Transverse colon (tissue), 4 donors: ENCODE data around the gene DNAH11. TPM values are rescaled to one million over a fixed set of nuclear protein-coding genes. Genes with fewer than 3 reads are reported as not detected.
"Not testable (repeated sequence)": the region's sequence is repeated elsewhere in the genome, so short reads cannot be mapped to it uniquely, and the experiment has no call there.

Source experiments
- DNase-seq: peaks from one replicate; pipeline ENCODE4 v3.0.0-alpha.2; 2019
- H3K27ac ChIP-seq, 4 donors: fragments of 200-600 bp; sonication (generic); 2 replicates each; pipeline ENCODE4 v1.5.1; 2016 to 2018; ENCODE audit warnings: inconsistent platforms in 4 of 4
- H3K27me3 ChIP-seq: fragments of 200-600 bp; sonication (generic); 2 replicates; pipeline ENCODE4 v1.5.1; 2017; ENCODE audit warnings: inconsistent platforms
- H3K36me3 ChIP-seq, 4 donors: fragments of 200-600 bp; sonication (generic); 2 replicates each; pipeline ENCODE4 v1.5.1; 2017 to 2019; ENCODE audit warnings: inconsistent platforms in 4 of 4
- H3K4me1 ChIP-seq, 4 donors: fragments of 200-600 bp; sonication (generic); 2 replicates each; pipeline ENCODE4 v1.5.1; 2017 to 2020; ENCODE audit warnings: inconsistent platforms in 4 of 4
- H3K4me3 ChIP-seq, 4 donors: fragments of 200-600 bp; sonication (generic); 1 replicate in 1 of 4; 2 replicates in 3 of 4; pipeline versions ENCODE4 v1.5.1 to v1.6.1; 2017 to 2019; ENCODE audit warnings: inconsistent platforms in 4 of 4
- H3K9me3 ChIP-seq, 2 donors: fragments of 200-600 bp; sonication (generic); 2 replicates each; pipeline ENCODE4 v1.5.1; 2017 to 2019; ENCODE audit warnings: inconsistent platforms in 2 of 2
- EP300 ChIP-seq: sonication (generic); formaldehyde crosslinking; IDR thresholded peaks from one replicate; pipeline ENCODE4 v1.6.1; 2017; ENCODE audit warnings: antibody characterized with exemption, low read depth
- POLR2A ChIP-seq: fragments of 450-650 bp; IDR thresholded peaks from one replicate; pipeline ENCODE4 v1.6.1; 2016; ENCODE audit warnings: antibody characterized with exemption, mild to moderate bottlenecking, moderate library complexity
- POLR2AphosphoS5 ChIP-seq, 3 donors: sonication (generic); formaldehyde crosslinking; IDR thresholded peaks; one replicate each; pipeline ENCODE4 v1.6.1; 2016; ENCODE audit warnings: antibody characterized with exemption in 3 of 3
- WGBS, 2 donors: methylation state at CpG; one replicate each; pipeline ENCODE4 v1.1.5; 2018; ENCODE audit warnings: low coverage in 1 of 2; 5-methylcytosine and 5-hydroxymethylcytosine counted together
- in situ Hi-C, 4 donors: fragments of 200-750 bp; cut with MboI; loops; one replicate each; pipeline versions ENCODE4 v1.15.0 to v1.15.1; 2017; ENCODE audit warnings: low sequenced_read_pairs in 3 of 4, low pct_ligation_motif_present in 1 of 4, low pct_unique_long_range_greater_than_20kb in 1 of 4
- intact Hi-C: fragments of 100-400 bp; cut with DNase I; formaldehyde crosslinking; loops from one replicate; pipeline ENCODE4 v1.15.1; 2023; ENCODE audit warnings: low total_unique reads
- total RNA-seq, 4 donors: library from RNA; depleted of rRNA; stranded (reverse); fragments of >200 nt; gene quantifications; one replicate each; pipeline ENCODE4 v1.1.0, GENCODE V29; 2016
- TF ChIP-seq, protein P1 (sequence below), 5 experiments: fragments of 200-600 bp in 3 of 5; fragments of 450-650 bp in 2 of 5; sonication (generic) in 3 of 5; IDR thresholded peaks; 1 replicate in 2 of 5; 2 replicates in 3 of 5; pipeline ENCODE4 v1.5.1; 2016 to 2017; ENCODE audit warnings: antibody characterized with exemption in 5 of 5, inconsistent platforms in 3 of 5, mild to moderate bottlenecking in 2 of 5, moderate library complexity in 1 of 5

Gene DNAH11
- total RNA-seq, 4 donors from 2014 or later: under 0.01 to 0.16 TPM; not detected in 2

DNA sequence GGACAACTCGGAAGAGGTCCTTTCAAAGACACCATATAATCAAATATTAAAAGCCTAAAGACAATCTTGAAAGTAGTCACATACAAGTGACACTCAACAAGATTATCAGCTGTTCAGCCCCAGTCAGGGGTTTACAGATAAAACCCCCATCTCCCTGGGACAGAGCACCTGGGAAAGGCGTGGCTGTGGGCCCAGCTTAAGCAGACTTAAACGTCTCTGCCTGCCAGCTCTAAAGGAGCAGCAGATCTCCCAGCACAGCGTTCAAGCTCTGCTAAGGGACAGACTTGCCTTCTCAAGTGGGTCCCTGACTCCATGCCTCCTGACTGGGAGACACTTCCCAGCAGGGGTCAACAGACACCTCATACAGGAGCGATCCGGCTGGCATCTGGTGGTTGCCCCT is 384.9 kb downstream of the DNAH11 start:
- Histone ChIP-seq H3K36me3 (no peaks in the 10 kb centered on the region), H3K27ac (no peak overlapping the region), H3K4me1 (no peaks in the 10 kb centered on the region), H3K4me3 (no peak overlapping the region), H3K9me3 (no peaks in the 10 kb centered on the region), H3K27me3 (no peaks in the 10 kb centered on the region)
- WGBS, 2 donors: 90 to 100% methylated on average over 1 to 6 of the region's 6 CpGs
- TF ChIP-seq EP300 (no peak), POLR2A (no peak), POLR2AphosphoS5 (IDR thresholded peaks at IDR 0.05) (no peak)
- TF ChIP-seq, protein P1, sequence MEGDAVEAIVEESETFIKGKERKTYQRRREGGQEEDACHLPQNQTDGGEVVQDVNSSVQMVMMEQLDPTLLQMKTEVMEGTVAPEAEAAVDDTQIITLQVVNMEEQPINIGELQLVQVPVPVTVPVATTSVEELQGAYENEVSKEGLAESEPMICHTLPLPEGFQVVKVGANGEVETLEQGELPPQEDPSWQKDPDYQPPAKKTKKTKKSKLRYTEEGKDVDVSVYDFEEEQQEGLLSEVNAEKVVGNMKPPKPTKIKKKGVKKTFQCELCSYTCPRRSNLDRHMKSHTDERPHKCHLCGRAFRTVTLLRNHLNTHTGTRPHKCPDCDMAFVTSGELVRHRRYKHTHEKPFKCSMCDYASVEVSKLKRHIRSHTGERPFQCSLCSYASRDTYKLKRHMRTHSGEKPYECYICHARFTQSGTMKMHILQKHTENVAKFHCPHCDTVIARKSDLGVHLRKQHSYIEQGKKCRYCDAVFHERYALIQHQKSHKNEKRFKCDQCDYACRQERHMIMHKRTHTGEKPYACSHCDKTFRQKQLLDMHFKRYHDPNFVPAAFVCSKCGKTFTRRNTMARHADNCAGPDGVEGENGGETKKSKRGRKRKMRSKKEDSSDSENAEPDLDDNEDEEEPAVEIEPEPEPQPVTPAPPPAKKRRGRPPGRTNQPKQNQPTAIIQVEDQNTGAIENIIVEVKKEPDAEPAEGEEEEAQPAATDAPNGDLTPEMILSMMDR (IDR thresholded peaks at IDR 0.05): no peak
- no peak for DNase-seq
- intact Hi-C loops (no loop called here), in situ Hi-C loops (no loop called here)

- H3K4me1 ChIP-seq, intact Hi-C loops, H3K27ac ChIP-seq, DNase-seq, H3K4me3 ChIP-seq, in situ Hi-C loops, H3K9me3 ChIP-seq, H3K36me3 ChIP-seq, H3K27me3 ChIP-seq: not testable (repeated sequence)
- 65 to 80% methylated on average over 3 of the region's 3 CpGs for WGBS, 2 donors
Measured at GRCh38 chr7:21933293-21933692, 390.5 kb downstream of the DNAH11 start.

DNA sequence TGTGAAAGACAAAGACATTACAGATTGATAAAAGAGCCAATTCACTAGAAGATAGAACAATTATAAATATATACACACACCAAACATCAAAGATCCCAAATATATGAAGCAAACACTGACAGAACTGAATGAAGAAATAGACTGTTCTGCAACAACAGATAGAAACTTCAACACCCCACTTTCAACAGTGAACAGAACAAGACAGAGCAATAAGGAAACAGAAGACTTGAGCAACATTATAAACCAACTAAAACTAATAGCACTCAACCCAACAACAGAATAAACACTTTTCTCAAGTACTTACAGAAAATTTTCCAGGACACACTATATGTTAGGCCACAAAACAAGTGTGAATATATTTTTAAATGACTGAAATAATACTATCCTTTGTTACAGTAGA is 392.0 kb downstream of the DNAH11 start:
- intact Hi-C loops (no loop called here), in situ Hi-C loops (no loop called here)
- Histone ChIP-seq H3K4me1 (peaks cover 0 to 7% (median 2%) of the 10 kb centered on the region in 4 donors), H3K36me3 (no peaks in the 10 kb centered on the region), H3K27me3 (no peaks in the 10 kb centered on the region), H3K9me3 (no peaks in the 10 kb centered on the region), H3K4me3 (no peak overlapping the region), H3K27ac (no peak overlapping the region)
- DNase-seq: no peak
- TF ChIP-seq POLR2AphosphoS5 (IDR thresholded peaks at IDR 0.05): no peak

- no peak for DNase-seq
- intact Hi-C loops: no loop called here
- Histone ChIP-seq H3K27me3 (no peaks in the 10 kb centered on the region), H3K9me3 (no peaks in the 10 kb centered on the region), H3K36me3 (no peaks in the 10 kb centered on the region), H3K4me1 (peaks cover 0 to 35% (median 19%) of the 10 kb centered on the region in 4 donors), H3K27ac (no peak overlapping the region), H3K4me3 (no peak overlapping the region)
- in situ Hi-C loops: no loop called here
- 75 to 80% methylated on average over 1 to 2 of the region's 2 CpGs for WGBS, 2 donors
- no peak for TF ChIP-seq POLR2AphosphoS5 (IDR thresholded peaks at IDR 0.05)
- TF ChIP-seq EP300: no peak
Measured at GRCh38 chr7:21938463-21938862, 395.6 kb downstream of the DNAH11 start.

GRCh38 chr7:21939136-21939857 is 396.5 kb downstream of the DNAH11 start:
- H3K27me3 ChIP-seq: no peaks in the 10 kb centered on the region
- DNase-seq: no peak
- H3K4me1 ChIP-seq: peaks cover 0 to 42% (median 23%) of the 10 kb centered on the region in 4 donors
- WGBS, 2 donors: 60% methylated on average over 1 to 4 of the region's 4 CpGs
- intact Hi-C loops (no loop called here), in situ Hi-C loops (no loop called here)
- H3K9me3 ChIP-seq: no peaks in the 10 kb centered on the region
- no peak overlapping the region for H3K4me3 ChIP-seq
- H3K27ac ChIP-seq: no peak overlapping the region
- no peaks in the 10 kb centered on the region for H3K36me3 ChIP-seq
- TF ChIP-seq EP300: no peak
- no peak for TF ChIP-seq POLR2AphosphoS5 (IDR thresholded peaks at IDR 0.05)
- TF ChIP-seq, protein P1 (IDR thresholded peaks at IDR 0.05): no peak
- no peak for TF ChIP-seq POLR2A
